NK-92 treated with Interleukin-12 subunit alpha and Interleukin-12 subunit beta, amount 100 ng/mL, for 24 hours (cell line): ENCODE data around the gene ATR.
"Not testable (repeated sequence)": the region's sequence is repeated elsewhere in the genome, so short reads cannot be mapped to it uniquely, and the experiment has no call there.

ENCODE experiments used
- DNase-seq: peaks from one replicate; lab custom pipeline; 2025; lab: John Stamatoyannopoulos, UW

The ATR gene

GRCh38 chr3:142578329-142579223, at the start of gene ATR:
TSS of gene ATR (minus strand) at chr3:142578733. CDS start at chr3:142578704, 29 bp downstream.
- DNase-seq, result peak; percentile 96

DNA sequence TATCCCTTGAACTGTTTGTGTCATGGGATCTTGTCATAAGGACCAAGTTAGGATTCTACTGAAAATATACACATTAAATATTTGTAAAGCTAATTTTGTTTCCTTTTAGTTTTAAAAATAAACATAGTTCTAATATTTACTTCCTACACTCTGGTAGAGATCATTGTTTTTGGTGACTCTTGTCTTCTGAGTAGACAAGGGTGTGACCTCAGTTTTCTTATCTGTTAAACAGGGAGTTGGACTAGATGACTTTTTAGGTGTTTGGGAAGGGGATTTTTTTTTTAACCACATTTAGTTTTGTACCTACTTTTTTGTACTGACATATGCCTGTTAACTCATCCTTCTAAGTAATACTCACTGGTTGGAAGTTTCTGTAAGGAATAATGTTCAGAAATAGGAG, 48.4 kb upstream of the ATR start:
- DNase-seq, result no peak

GRCh38 chr3:142625153-142625440, 46.6 kb upstream of the ATR start:
- DNase-seq, result no peak

GRCh38 chr3:142624341-142625152, 46.0 kb upstream of the ATR start:
- no peak for DNase-seq

- no peak for DNase-seq
These were observed 44.7 kb upstream of the ATR start for GRCh38 chr3:142623194-142623593.

- no peak for DNase-seq
These were observed 43.9 kb upstream of the ATR start for GRCh38 chr3:142622405-142622804.

- no peak for DNase-seq
These were observed 40.5 kb upstream of the ATR start for GRCh38 chr3:142618917-142619461.

DNA sequence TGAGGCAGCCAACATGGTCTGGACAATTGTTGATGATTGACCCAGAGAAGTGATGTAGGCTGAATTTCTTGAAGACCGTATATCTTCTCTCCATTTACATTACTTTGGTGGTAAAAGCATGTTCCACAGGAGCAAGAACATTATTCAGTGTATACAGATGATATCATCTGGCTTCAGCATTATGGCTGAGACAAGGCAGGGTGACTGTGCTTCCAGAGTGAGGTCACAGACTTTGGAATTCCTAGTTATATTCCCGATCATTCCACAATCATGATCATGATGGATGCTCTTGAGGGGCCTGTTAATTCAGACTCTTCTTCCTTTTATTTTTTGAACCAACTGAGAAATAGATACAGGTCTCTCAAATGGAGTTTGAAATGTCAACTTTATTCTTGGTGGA, 36.6 kb upstream of the ATR start:
- DNase-seq, result no peak

DNA sequence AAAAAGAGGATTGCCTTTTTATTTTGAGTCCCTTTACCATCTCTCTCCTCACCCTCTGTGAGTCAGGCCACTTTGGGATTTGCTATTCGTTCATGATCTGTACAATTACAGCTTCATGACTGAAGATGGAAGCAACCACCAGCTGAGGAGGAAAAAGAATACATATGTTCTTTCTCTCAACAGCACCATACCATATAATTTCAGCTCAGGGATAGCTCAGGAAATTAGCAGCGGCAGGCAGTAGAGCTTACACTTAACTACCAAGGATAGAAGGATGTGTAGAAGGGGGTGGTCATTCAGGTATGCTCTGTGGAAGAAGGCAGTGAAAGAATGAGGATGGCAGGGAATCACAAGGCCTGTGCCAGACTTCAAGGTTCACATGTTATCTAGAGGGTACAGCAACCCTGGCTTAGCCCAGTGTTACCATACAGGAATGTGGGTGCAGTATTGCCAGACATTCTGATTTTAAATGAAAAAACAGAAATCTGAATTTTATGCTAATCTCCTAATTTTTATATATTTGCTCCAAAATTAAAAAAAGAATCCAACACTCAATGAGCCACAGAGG, 35.6 kb upstream of the ATR start:
- no peak for DNase-seq

DNA sequence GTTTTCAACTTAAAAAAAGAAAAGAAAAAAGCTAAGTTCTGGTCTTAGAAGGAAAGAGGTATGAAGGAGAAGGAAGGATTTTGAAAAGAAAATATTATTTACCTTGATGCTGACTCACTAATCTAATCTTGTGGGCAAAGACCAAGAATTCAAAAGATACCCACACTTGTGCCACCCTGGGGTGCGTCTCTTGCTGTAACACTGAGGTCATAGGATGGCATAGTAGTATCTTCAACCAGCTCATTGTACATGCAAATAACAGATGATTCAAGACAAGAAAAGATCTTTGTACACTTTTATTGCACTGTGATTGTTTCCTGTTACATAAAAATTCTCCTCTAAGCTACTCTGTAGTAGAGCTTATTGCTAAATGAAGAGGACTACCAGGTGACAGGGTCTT, 35.0 kb upstream of the ATR start:
- DNase-seq, result no peak

- no peak for DNase-seq
These were observed 32.7 kb upstream of the ATR start for GRCh38 chr3:142611206-142611605.

- DNase-seq, result no peak
These were observed 30.6 kb upstream of the ATR start for GRCh38 chr3:142609136-142609535.

DNA sequence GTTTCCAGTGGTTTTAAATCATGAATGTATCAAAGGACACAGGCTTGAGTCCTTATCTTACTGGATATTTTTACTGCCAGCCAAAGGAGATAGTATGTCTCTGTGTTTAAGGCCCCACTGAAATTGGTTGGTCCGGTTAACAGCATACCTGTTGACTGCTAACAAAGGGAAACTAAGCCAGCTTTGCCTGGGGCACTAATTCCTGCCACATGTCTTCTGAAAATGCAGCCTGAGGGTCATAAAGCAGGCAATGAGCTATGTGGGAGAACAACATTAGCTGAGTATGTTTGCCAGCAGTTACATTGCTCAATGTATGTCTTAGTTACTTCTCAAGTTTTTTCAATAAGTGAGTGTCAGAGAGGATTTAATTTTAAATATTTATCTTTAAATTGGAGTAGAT, 30.1 kb upstream of the ATR start:
- no peak for DNase-seq

GRCh38 chr3:142604940-142605339, 26.4 kb upstream of the ATR start:
- no peak for DNase-seq

DNA sequence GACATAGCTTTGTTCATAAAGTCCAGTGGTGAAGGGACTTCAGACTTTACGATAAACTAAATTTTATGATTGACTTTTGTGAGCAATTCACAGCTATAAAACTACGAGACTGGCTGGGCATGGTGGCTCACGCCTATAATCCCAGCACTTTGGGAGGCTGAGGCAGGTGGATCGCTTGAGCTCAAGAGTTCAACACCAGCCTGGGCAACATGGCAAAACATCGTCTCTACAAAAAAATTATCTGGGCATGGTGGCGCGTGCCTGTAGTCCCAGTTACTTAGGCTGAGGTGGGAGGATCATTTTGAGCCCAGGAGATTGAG, 24.8 kb upstream of the ATR start:
- not testable (repeated sequence) for DNase-seq

- no peak for DNase-seq
These were observed 24.3 kb upstream of the ATR start for GRCh38 chr3:142602619-142603385.

DNA sequence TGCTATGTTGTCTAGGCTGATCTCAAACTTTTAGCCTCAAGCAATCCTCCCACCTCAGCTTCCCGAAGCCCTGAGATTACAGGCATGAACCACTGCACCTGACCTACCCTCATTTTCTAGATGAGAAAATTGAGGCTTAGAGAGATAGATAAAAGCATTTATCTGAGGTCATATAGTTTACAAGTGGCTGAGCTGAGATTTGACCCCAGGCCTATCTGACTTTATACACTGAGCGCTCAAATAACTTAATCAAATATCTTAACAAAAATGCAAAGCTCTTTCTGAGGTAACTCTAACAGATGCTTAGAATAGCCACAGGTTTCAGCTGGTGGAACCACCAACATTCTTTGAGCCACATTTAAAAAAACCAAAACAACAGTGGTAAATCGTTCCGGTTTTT, 23.2 kb upstream of the ATR start:
- no peak for DNase-seq

DNA sequence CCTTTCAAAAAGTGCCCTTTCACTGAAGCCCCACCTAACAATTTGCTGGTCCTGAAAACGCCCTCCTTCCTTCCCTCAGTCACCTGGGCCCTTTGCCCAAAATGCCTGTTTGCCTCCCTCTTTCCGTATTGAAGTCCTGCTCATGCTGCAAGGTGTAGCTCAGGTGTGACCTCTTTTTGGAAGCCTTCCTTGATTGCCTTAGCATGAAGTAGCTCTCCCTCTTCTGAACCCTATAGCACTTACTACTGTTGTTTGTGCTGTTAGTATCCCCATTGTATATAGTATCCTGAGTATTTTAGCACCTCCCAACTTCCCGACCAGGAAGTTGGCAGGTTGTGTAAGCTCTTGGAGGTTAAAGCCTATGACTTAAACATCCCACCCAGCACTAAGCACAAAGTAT, 19.4 kb upstream of the ATR start:
- no peak for DNase-seq

DNA sequence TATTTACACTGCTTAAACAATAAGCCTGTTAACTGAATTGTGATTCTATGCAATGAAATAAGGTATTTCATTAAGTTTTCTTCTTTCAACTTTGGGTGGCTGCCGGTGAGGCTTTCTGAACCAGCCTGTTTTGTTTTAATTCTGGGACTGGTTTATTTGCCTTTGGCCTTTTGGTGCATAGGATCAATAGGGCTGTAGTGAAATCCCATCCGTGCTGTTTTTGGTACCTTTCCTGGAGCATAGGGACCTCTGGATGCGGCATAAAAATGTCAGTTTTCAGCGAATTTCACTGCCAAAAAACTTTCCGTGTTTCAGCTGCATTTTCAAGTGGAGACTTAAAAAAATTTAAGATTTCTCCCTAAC, 18.2 kb upstream of the ATR start:
- no peak for DNase-seq

GRCh38 chr3:142595951-142596725, 17.6 kb upstream of the ATR start, which contains the start of gene PLS1:
TSS of gene PLS1 (plus strand) at chr3:142596393. CDS start at chr3:142664238, 67,845 bp downstream.
- no peak for DNase-seq

GRCh38 chr3:142595581-142595950, 17.0 kb upstream of the ATR start:
- no peak for DNase-seq
